ENCODE data around the gene COMMD7. TPM values are rescaled to one million over a fixed set of nuclear protein-coding genes. Genes with fewer than 3 reads are reported as not detected.

Gene COMMD7
- total and polyA plus RNA-seq, 9 of the 15 experiments (the other 6 are each of a cell fraction or from before 2014, with no cell fraction given), result 11.9 to 69.1 (median 34.7) TPM

DNA sequence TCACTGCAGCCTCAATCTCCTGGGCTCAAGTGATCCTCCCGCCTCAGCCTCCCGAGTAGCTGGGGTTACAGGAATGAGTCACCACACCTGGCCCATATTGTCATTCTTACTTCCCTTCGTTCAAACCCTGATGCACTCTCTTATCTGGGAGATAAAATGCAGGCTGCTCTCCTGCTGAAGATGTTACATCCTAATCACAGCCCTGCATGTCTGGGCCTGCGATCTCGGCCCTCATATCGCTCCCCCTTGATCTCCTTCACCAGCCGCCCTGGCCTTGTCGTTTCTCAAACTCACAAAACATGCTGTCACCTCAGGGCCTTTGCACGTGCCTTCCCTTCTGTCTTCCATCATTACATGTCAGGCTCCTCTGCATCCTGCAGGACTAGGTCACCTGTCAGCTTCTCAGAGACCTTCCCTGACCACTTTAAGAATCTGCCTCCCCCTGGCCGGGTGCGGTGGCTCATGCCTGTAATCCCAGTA, 60.7 kb downstream of the COMMD7 start (continued):
- TF ChIP-seq NR4A1 (CRISPR knock-in tag; IDR thresholded peaks at IDR 0.05) (no peak), NR4A1 (tag; IDR thresholded peaks at IDR 0.05) (no peak), STAT5A (IDR thresholded peaks at IDR 0.05; ENCODE audit: borderline replicate concordance, low read length) (peak; percentile 80), ADNP (tag; IDR thresholded peaks at IDR 0.05) (peak; percentile 88), POLR2AphosphoS2 (IDR thresholded peaks at IDR 0.05; ENCODE audit: low read length) (no peak), MEIS2 (IDR thresholded peaks at IDR 0.05; ENCODE audit: partially characterized antibody) (peak; percentile 76), NFIX (CRISPR knock-in tag; IDR thresholded peaks at IDR 0.05; ENCODE audit: low read depth) (no peak), ZFX (CRISPR knock-in tag; IDR thresholded peaks at IDR 0.05) (peak; percentile 49; the same call in 1 of the 2 replicates), EZH2 (IDR thresholded peaks at IDR 0.05; ENCODE audit: borderline replicate concordance, low read depth, low read length) (no peak), FOXM1 (IDR thresholded peaks at IDR 0.05; ENCODE audit: low read depth) (peak; percentile 88), FOXM1 (CRISPR knock-in tag; IDR thresholded peaks at IDR 0.05; ENCODE audit: low read depth) (no peak), CHCHD3 (CRISPR knock-in tag; IDR thresholded peaks at IDR 0.05) (no peak), CBX1 (IDR thresholded peaks at IDR 0.05; ENCODE audit: low read depth) (peak; percentile 84), PRDM10 (IDR thresholded peaks at IDR 0.05; ENCODE audit: partially characterized antibody) (peak; percentile 13), POLR2AphosphoS5 (IDR thresholded peaks at IDR 0.05; ENCODE audit: control insufficient read depth, insufficient read depth, low read depth, low read length) (peak; percentile 85; the same call in 1 of the 2 replicates), DACH1 (IDR thresholded peaks at IDR 0.05; ENCODE audit: partially characterized antibody) (peak; percentile 66), ZNF707 (CRISPR knock-in tag; conservative IDR thresholded peaks at IDR 0.05) (no peak), ARNT (IDR thresholded peaks at IDR 0.05) (peak in 1 of 2 experiments; percentile 56; a peak in 2 of 4 replicates), ZNF133 (CRISPR knock-in tag; IDR thresholded peaks at IDR 0.05) (no peak), CXXC5 (CRISPR knock-in tag; IDR thresholded peaks at IDR 0.05) (peak; percentile 60), KLF16 (IDR thresholded peaks at IDR 0.05) (peak; percentile 94), FOXK2 (conservative IDR thresholded peaks at IDR 0.05 in 1 of 2, IDR thresholded peaks at IDR 0.05 in 1 of 2; ENCODE audit: low read depth in 2 of 2) (peak; percentile 69 to 78; a peak in 2 of 4 replicates)
- TF ChIP-seq, protein P1, sequence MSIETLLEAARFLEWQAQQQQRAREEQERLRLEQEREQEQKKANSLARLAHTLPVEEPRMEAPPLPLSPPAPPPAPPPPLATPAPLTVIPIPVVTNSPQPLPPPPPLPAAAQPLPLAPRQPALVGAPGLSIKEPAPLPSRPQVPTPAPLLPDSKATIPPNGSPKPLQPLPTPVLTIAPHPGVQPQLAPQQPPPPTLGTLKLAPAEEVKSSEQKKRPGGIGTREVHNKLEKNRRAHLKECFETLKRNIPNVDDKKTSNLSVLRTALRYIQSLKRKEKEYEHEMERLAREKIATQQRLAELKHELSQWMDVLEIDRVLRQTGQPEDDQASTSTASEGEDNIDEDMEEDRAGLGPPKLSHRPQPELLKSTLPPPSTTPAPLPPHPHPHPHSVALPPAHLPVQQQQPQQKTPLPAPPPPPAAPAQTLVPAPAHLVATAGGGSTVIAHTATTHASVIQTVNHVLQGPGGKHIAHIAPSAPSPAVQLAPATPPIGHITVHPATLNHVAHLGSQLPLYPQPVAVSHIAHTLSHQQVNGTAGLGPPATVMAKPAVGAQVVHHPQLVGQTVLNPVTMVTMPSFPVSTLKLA (conservative IDR thresholded peaks at IDR 0.05), result peak; percentile 26 to 48; a peak in 3 of 4 replicates
- TF ChIP-seq, protein P2, sequence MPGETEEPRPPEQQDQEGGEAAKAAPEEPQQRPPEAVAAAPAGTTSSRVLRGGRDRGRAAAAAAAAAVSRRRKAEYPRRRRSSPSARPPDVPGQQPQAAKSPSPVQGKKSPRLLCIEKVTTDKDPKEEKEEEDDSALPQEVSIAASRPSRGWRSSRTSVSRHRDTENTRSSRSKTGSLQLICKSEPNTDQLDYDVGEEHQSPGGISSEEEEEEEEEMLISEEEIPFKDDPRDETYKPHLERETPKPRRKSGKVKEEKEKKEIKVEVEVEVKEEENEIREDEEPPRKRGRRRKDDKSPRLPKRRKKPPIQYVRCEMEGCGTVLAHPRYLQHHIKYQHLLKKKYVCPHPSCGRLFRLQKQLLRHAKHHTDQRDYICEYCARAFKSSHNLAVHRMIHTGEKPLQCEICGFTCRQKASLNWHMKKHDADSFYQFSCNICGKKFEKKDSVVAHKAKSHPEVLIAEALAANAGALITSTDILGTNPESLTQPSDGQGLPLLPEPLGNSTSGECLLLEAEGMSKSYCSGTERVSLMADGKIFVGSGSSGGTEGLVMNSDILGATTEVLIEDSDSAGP (CRISPR knock-in tag; IDR thresholded peaks at IDR 0.05), result 0 out of 2 replicates have a peak, but pooled peaks have one; percentile 46
